GM12878 (cell line): ENCODE measurements around the gene NPAS3. TPM values are rescaled to one million over a fixed set of nuclear protein-coding genes. Genes with fewer than 3 reads are reported as not detected.

ENCODE experiments used
- ATAC-seq: fragments of 200-7000 bp; cut with Tn5 transposase; 3 replicates; pipeline ENCODE4 v1.9.1; 2020; ENCODE audit warnings: mild to moderate bottlenecking, moderate library complexity
- BruUV-seq: library from RNA; stranded (reverse); fragments of 400-500 nt; replicated peaks from 2 replicates; lab custom pipeline; 2021; lab: Mats Ljungman, UMichigan
- CTCF ChIA-PET: fragments of 300-600 bp; sonication (Branson Sonifier 250); formaldehyde crosslinking; extraction: SDS; loops from one replicate; lab custom pipeline; 2021; ENCODE audit warnings: inconsistent platforms; lab: Yijun Ruan, JAX
- POLR2A ChIA-PET: fragments of 350-600 bp; formaldehyde crosslinking; extraction: SDS; loops from one replicate; lab custom pipeline; 2021; ENCODE audit warnings: inconsistent platforms; lab: Charles Lee
- RAD21 ChIA-PET: fragments of 300-600 bp; sonication (Branson Sonifier 250); formaldehyde crosslinking; loops from one replicate; lab custom pipeline; 2023; ENCODE audit warnings: antibody characterized with exemption; ENCODE audit not compliant: unreplicated experiment; lab: Charles Lee
- SMC1A ChIA-PET: fragments of 300-600 bp; sonication (Branson Sonifier 250); formaldehyde crosslinking; loops from one replicate; lab custom pipeline; 2023; ENCODE audit not compliant: unreplicated experiment, uncharacterized antibody; lab: Charles Lee
- DNase-seq: peaks from one replicate; pipeline ENCODE4 v3.0.0-alpha.2; 2011; ENCODE audit warnings: low read depth, low spot score
- FAIRE-seq: peaks from 3 replicates; lab custom pipeline; 2011; peaks lifted over from hg19 to GRCh38; lab: Jason Lieb, UNC
- H2AFZ ChIP-seq: 2 replicates; pipeline ENCODE4 v1.6.0; 2011; ENCODE audit warnings: low read depth, low read length, control low read depth; ENCODE audit not compliant: control insufficient read depth
- H3K27ac ChIP-seq: 2 replicates; pipeline ENCODE4 v1.5.1; 2011; ENCODE audit warnings: control low read depth; ENCODE audit not compliant: control insufficient read depth, insufficient read depth
- H3K27me3 ChIP-seq, 2 experiments: replicated peaks in 1 of 2; 2 replicates each; pipeline versions ENCODE4 v1.6.0 to v1.6.1; 2011; ENCODE audit warnings: low read length in 1 of 2; ENCODE audit not compliant: control insufficient read depth in 2 of 2, insufficient read depth in 2 of 2
- H3K36me3 ChIP-seq, 2 experiments: 2 replicates each; pipeline ENCODE4 v1.5.1; 2011; ENCODE audit warnings: low read length in 1 of 2; ENCODE audit not compliant: control insufficient read depth in 2 of 2, insufficient read depth in 2 of 2
- H3K4me1 ChIP-seq: 2 replicates; pipeline ENCODE4 v1.6.1; 2011; ENCODE audit warnings: mild to moderate bottlenecking, low read length, moderate library complexity, mixed read lengths; ENCODE audit not compliant: control insufficient read depth, insufficient read depth
- H3K4me2 ChIP-seq: 2 replicates; pipeline ENCODE4 v1.6.0; 2011; ENCODE audit warnings: control low read depth; ENCODE audit not compliant: control insufficient read depth, insufficient read depth
- H3K4me3 ChIP-seq: fragments of 200-600 bp; sonication (generic); 2 replicates; pipeline ENCODE4 v1.5.1; 2016
- H3K79me2 ChIP-seq: 2 replicates; pipeline ENCODE4 v1.6.0; 2011; ENCODE audit warnings: low read length; ENCODE audit not compliant: control insufficient read depth, insufficient read depth
- H3K9ac ChIP-seq: 2 replicates; pipeline ENCODE4 v1.8.0; 2011; ENCODE audit warnings: low read length, control low read depth, mixed read lengths; ENCODE audit not compliant: control insufficient read depth, insufficient read depth
- H3K9me3 ChIP-seq: replicated peaks from 3 replicates; pipeline ENCODE4 v1.5.1; 2011; ENCODE audit warnings: mild to moderate bottlenecking, low read length; ENCODE audit not compliant: control insufficient read depth, insufficient read depth
- H4K20me1 ChIP-seq: 2 replicates; pipeline ENCODE4 v1.6.0; 2011; ENCODE audit not compliant: control insufficient read depth, insufficient read depth
- BHLHE40 ChIP-seq, 2 experiments: fragments of 450-650 bp in 1 of 2; IDR thresholded peaks; 2 replicates each; pipeline ENCODE4 v1.6.1; 2011 to 2017; ENCODE audit warnings: low read depth in 2 of 2, borderline replicate concordance in 1 of 2, improper control_type of control experiment in 1 of 2, low read length in 1 of 2, mild to moderate bottlenecking in 1 of 2
- ELK1 ChIP-seq: IDR thresholded peaks from 2 replicates; pipeline ENCODE4 v1.6.1; 2012; ENCODE audit warnings: low read depth, low read length, improper control_type of control experiment
- MXI1 ChIP-seq: fragments of 150-350 bp; IDR thresholded peaks from 2 replicates; pipeline ENCODE4 v1.6.1; 2011; ENCODE audit warnings: low read depth, mild to moderate bottlenecking, inconsistent platforms, low read length, improper control_type of control experiment
- NBN ChIP-seq: fragments of 450-650 bp; IDR thresholded peaks from 2 replicates; pipeline ENCODE4 v1.6.1; 2016
- NFXL1 ChIP-seq: fragments of 450-650 bp; IDR thresholded peaks from 2 replicates; pipeline ENCODE4 v1.6.1; 2017; ENCODE audit warnings: antibody characterized with exemption, mild to moderate bottlenecking, borderline replicate concordance
- NFYB ChIP-seq: IDR thresholded peaks from 2 replicates; pipeline ENCODE4 v1.6.1; 2011; ENCODE audit warnings: low read depth, mild to moderate bottlenecking, low read length, improper control_type of control experiment, moderate library complexity; ENCODE audit not compliant: insufficient read depth
- NRF1 ChIP-seq: conservative IDR thresholded peaks from 2 replicates; pipeline ENCODE4 v1.6.1; 2011; ENCODE audit warnings: mild to moderate bottlenecking, low read depth, low read length, improper control_type of control experiment
- PBX3 ChIP-seq: IDR thresholded peaks from 2 replicates; pipeline ENCODE4 v1.6.1; 2011; ENCODE audit warnings: mild to moderate bottlenecking, low read depth, low read length, moderate library complexity; ENCODE audit not compliant: insufficient replicate concordance
- TAF1 ChIP-seq: IDR thresholded peaks from 2 replicates; pipeline ENCODE4 v1.6.1; 2011; ENCODE audit warnings: mild to moderate bottlenecking, low read depth, low read length, borderline replicate concordance
- TBL1XR1 ChIP-seq: IDR thresholded peaks from 2 replicates; pipeline ENCODE4 v1.6.1; 2012; ENCODE audit warnings: low read depth, low read length, improper control_type of control experiment
- ZBTB11 ChIP-seq: fragments of 450-650 bp; formaldehyde crosslinking; IDR thresholded peaks from 2 replicates; pipeline ENCODE4 v1.5.0; 2022; ENCODE audit warnings: mild to moderate bottlenecking, missing genetic modification characterization
- ZBTB33 ChIP-seq: fragments of 450-650 bp; IDR thresholded peaks from 2 replicates; pipeline ENCODE4 v1.6.1; 2017; ENCODE audit warnings: mild to moderate bottlenecking
- ZNF24 ChIP-seq: fragments of 450-650 bp; IDR thresholded peaks from 2 replicates; pipeline ENCODE4 v1.6.1; 2017; ENCODE audit warnings: antibody characterized with exemption, mild to moderate bottlenecking
- ZNF622 ChIP-seq: fragments of 450-650 bp; IDR thresholded peaks from 2 replicates; pipeline ENCODE4 v1.6.1; 2017; ENCODE audit warnings: mild to moderate bottlenecking, inconsistent platforms
- WGBS: methylation state at CpG from one replicate; pipeline ENCODE4 v1.1.6; 2016; ENCODE audit warnings: low lambda C conversion rate; ENCODE audit not compliant: insufficient replicate concordance, insufficient coverage; ENCODE audit errors: missing lambda C conversion rate; 5-methylcytosine and 5-hydroxymethylcytosine counted together
- in situ Hi-C: fragments of 300-500 bp; cut with MboI; formaldehyde crosslinking; loops from 9 replicates; pipeline ENCODE4 v1.14.3; 2018; ENCODE audit warnings: mixed read lengths
- intact Hi-C: fragments of 100-400 bp; cut with micrococcal nuclease; formaldehyde crosslinking; loops from one replicate; pipeline ENCODE4 v1.14.2; 2022; ENCODE audit not compliant: unreplicated experiment
- polyA plus RNA-seq, 11 experiments: library from polyadenylated mRNA; depleted of rRNA in 4 of 11; unstranded in 6 of 11; stranded (reverse) in 5 of 11; fragments of >200 nt; fragmentation: Nextera tagmentation in 4 of 11; fragmentation: Illumina TruSeq in 1 of 11; extraction: Ambion mirVana in 4 of 11; extraction: Trizol in 1 of 11; gene quantifications; 1 replicate in 1 of 11; 2 replicates in 10 of 11; pipeline versions ENCODE4 v1.2.1 to v1.2.3, GENCODE V29; 2011 to 2016; ENCODE audit warnings: inconsistent platforms in 2 of 11, missing spikeins in 2 of 11, low read depth in 1 of 11
- total RNA-seq, 4 experiments: library from RNA; depleted of rRNA in 3 of 4; stranded (reverse); fragments of >200 nt in 3 of 4; fragmentation: Illumina TruSeq in 1 of 4; extraction: Trizol in 1 of 4; gene quantifications; 2 replicates each; pipeline versions ENCODE4 v1.2.1 to v1.2.3, GENCODE V29; 2013 to 2021

The NPAS3 gene
- total and polyA plus RNA-seq, 10 of the 15 experiments (the other 5 are each of a cell fraction or from before 2014, with no cell fraction given) = under 0.01 to 2.7 (median 0.03) TPM; not detected in 6

- Histone ChIP-seq H3K27ac (no peak overlapping the region), H3K36me3 (no peaks in the 10 kb centered on the region), H4K20me1 (no peaks in the 10 kb centered on the region), H3K9ac (no peak overlapping the region), H3K4me1 (no peaks in the 10 kb centered on the region), H3K9me3 (no peaks in the 10 kb centered on the region), H3K4me3 (no peak overlapping the region), H2AFZ (no peak overlapping the region), H3K4me2 (no peak overlapping the region), H3K79me2 (no peaks in the 10 kb centered on the region), H3K27me3 (no peaks in the 10 kb centered on the region)
- ChIA-PET RAD21 (interaction anchor here (0.8 to 1.4 kb wide), 2 partner anchors 11 to 110 kb away, joined by 3 read pairs; no protein-coding TSS in a partner anchor), SMC1A (interaction anchor here (1.2 to 2.5 kb wide), 2 partner anchors 9 to 13 kb away, joined by 4 to 10 read pairs; no protein-coding TSS in a partner anchor), POLR2A (interaction anchor here (0.5 kb wide), 1 partner anchor 1082 kb away, joined by 4 read pairs; no protein-coding TSS in a partner anchor), CTCF (interaction anchor here (0.6 kb wide), 1 partner anchor 304 kb away, joined by 3 read pairs; no protein-coding TSS in a partner anchor)
- no peak for FAIRE-seq
- TF ChIP-seq ZNF24 (no peak), TBL1XR1 (no peak), ELK1 (no peak), ZNF622 (no peak), NFXL1 (no peak), NBN (no peak), NRF1 (no peak), ZBTB33 (no peak), PBX3 (no peak), MXI1 (no peak), ZBTB11 (no peak), TAF1 (no peak), BHLHE40 (IDR thresholded peaks at IDR 0.05; ENCODE audit: borderline replicate concordance in 1 of 2, low read depth in 2 of 2, low read length in 1 of 2) (no peak), NFYB (no peak)
- DNase-seq = no peak
- in situ Hi-C loops (no loop called here), intact Hi-C loops (no loop called here)
- no TSS peak for BruUV-seq
- ATAC-seq = no peak
- 39% methylated on average over 10 of the region's 10 CpGs for WGBS
Observed at GRCh38 chr14:33465846-33466700, 527.4 kb downstream of the NPAS3 start.
